Cardiac muscle cell (in vitro differentiated cells and primary cell): ENCODE results near the gene ISLR. TPM values are rescaled to one million over a fixed set of nuclear protein-coding genes. Genes with fewer than 3 reads are reported as not detected.

Source experiments
- DNase-seq, 2 donors: peaks; one replicate each; pipeline versions ENCODE4 v3.0.0 to v3.0.0-alpha.2; 2010 to 2017; ENCODE audit warnings: low read depth in 1 of 2, low spot score in 1 of 2
- H3K27ac ChIP-seq: fragments of 200-600 bp; sonication (generic); 2 replicates; pipeline ENCODE4 v1.5.1; 2016
- H3K27me3 ChIP-seq: fragments of 200-600 bp; sonication (generic); 2 replicates; pipeline ENCODE4 v1.6.0; 2016; ENCODE audit warnings: control low read depth
- H3K36me3 ChIP-seq: fragments of 200-600 bp; sonication (generic); 2 replicates; pipeline ENCODE4 v1.5.1; 2016; ENCODE audit warnings: control low read depth
- H3K4me1 ChIP-seq: fragments of 200-600 bp; sonication (generic); 2 replicates; pipeline ENCODE4 v1.8.1; 2017; ENCODE audit warnings: low read depth, mild to moderate bottlenecking, mixed run types
- H3K4me3 ChIP-seq: fragments of 200-600 bp; sonication (generic); 2 replicates; pipeline ENCODE4 v1.5.1; 2016; ENCODE audit warnings: mild to moderate bottlenecking
- H3K9me3 ChIP-seq: fragments of 200-600 bp; sonication (generic); 2 replicates; pipeline ENCODE4 v1.5.1; 2017; ENCODE audit warnings: low read depth, mild to moderate bottlenecking, control low read depth
- polyA plus RNA-seq: library from polyadenylated mRNA; unstranded; fragments of >200 nt; fragmentation: Nextera tagmentation; extraction: Ambion mirVana; gene quantifications from 2 replicates; pipeline ENCODE4 v1.2.1, GENCODE V29; 2016
- total RNA-seq: library from RNA; depleted of rRNA; stranded (reverse); fragments of >200 nt; gene quantifications from 2 replicates; pipeline ENCODE4 v1.2.3, GENCODE V29; 2016
- TF ChIP-seq, protein P1 (sequence below): IDR thresholded peaks from 2 replicates; pipeline ENCODE4 v1.5.1; 2012; ENCODE audit warnings: low read depth, mild to moderate bottlenecking, low read length

The ISLR gene
- total and polyA plus RNA-seq, 2 experiments from 2014 or later, result 0.44 to 4.1 TPM

- no peak for DNase-seq
- Histone ChIP-seq H3K27ac (no peak overlapping the region), H3K36me3 (no peaks in the 10 kb centered on the region), H3K27me3 (peaks cover 91% of the 10 kb centered on the region), H3K4me1 (peaks cover 12% of the 10 kb centered on the region), H3K9me3 (no peaks in the 10 kb centered on the region), H3K4me3 (no peak overlapping the region)
- TF ChIP-seq, protein P1, sequence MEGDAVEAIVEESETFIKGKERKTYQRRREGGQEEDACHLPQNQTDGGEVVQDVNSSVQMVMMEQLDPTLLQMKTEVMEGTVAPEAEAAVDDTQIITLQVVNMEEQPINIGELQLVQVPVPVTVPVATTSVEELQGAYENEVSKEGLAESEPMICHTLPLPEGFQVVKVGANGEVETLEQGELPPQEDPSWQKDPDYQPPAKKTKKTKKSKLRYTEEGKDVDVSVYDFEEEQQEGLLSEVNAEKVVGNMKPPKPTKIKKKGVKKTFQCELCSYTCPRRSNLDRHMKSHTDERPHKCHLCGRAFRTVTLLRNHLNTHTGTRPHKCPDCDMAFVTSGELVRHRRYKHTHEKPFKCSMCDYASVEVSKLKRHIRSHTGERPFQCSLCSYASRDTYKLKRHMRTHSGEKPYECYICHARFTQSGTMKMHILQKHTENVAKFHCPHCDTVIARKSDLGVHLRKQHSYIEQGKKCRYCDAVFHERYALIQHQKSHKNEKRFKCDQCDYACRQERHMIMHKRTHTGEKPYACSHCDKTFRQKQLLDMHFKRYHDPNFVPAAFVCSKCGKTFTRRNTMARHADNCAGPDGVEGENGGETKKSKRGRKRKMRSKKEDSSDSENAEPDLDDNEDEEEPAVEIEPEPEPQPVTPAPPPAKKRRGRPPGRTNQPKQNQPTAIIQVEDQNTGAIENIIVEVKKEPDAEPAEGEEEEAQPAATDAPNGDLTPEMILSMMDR, result no peak
Observed at GRCh38 chr15:74131628-74132413, 41.7 kb upstream of the ISLR start.

GRCh38 chr15:74132681-74133651 lies 40.5 kb upstream of the ISLR start:
- Histone ChIP-seq H3K4me1 (peaks cover 12% of the 10 kb centered on the region), H3K36me3 (no peaks in the 10 kb centered on the region), H3K9me3 (no peaks in the 10 kb centered on the region), H3K27ac (no peak overlapping the region), H3K27me3 (peaks cover 85% of the 10 kb centered on the region), H3K4me3 (no peak overlapping the region)
- peak in 1 of 2 donors; percentile 24 for DNase-seq
- TF ChIP-seq, protein P1, result no peak

DNA sequence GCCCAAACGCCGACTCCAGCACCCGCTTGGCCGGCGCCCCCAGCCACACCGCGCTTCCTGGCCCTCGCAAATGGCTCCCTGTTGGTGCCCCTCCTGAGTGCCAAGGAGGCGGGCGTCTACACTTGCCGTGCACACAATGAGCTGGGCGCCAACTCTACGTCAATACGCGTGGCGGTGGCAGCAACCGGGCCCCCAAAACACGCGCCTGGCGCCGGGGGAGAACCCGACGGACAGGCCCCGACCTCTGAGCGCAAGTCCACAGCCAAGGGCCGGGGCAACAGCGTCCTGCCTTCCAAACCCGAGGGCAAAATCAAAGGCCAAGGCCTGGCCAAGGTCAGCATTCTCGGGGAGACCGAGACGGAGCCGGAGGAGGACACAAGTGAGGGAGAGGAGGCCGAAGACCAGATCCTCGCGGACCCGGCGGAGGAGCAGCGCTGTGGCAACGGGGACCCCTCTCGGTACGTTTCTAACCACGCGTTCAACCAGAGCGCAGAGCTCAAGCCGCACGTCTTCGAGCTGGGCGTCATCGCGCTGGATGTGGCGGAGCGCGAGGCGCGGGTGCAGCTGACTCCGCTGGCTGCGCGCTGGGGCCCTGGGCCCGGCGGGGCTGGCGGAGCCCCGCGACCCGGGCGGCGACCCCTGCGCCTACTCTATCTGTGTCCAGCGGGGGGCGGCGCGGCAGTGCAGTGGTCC lies 39.7 kb upstream of the ISLR start:
- DNase-seq, result peak in 1 of 2 donors; percentile 29
- Histone ChIP-seq H3K4me1 (peaks cover 12% of the 10 kb centered on the region), H3K27me3 (peaks cover 77% of the 10 kb centered on the region), H3K36me3 (no peaks in the 10 kb centered on the region), H3K27ac (no peak overlapping the region), H3K4me3 (no peak overlapping the region), H3K9me3 (no peaks in the 10 kb centered on the region)
- TF ChIP-seq, protein P1, result no peak

- Histone ChIP-seq H3K27me3 (peaks cover 70% of the 10 kb centered on the region), H3K4me3 (no peak overlapping the region), H3K4me1 (peaks cover 12% of the 10 kb centered on the region), H3K9me3 (no peaks in the 10 kb centered on the region), H3K36me3 (no peaks in the 10 kb centered on the region), H3K27ac (no peak overlapping the region)
- DNase-seq, result peak in 1 of 2 donors; percentile 78
- TF ChIP-seq, protein P1, result peak; percentile 36
Observed at GRCh38 chr15:74134387-74135027, 39.0 kb upstream of the ISLR start.
